ENCODE results near the gene CSRNP3. TPM values are rescaled to one million over a fixed set of nuclear protein-coding genes. Genes with fewer than 3 reads are reported as not detected.

CSRNP3 gene
- polyA plus RNA-seq, 1 donor (not counting 4 experiments of a cell fraction or from before 2014, with no cell fraction given) = 0.87 TPM

- Histone ChIP-seq H3K9me3 (ENCODE audit: control insufficient read depth, low read depth, low read length) (no peaks in the 10 kb centered on the region), H3K36me3 (ENCODE audit: control insufficient read depth in 2 of 2, extremely low read depth in 1 of 2, insufficient read depth in 2 of 2, low read length in 2 of 2) (no peaks in the 10 kb centered on the region), H3K4me1 (ENCODE audit: control insufficient read depth, extremely low read depth, insufficient read depth, low read length) (no peaks in the 10 kb centered on the region), H3K4me2 (ENCODE audit: control insufficient read depth, extremely low read depth, insufficient read depth, low read depth, low read length) (no peak overlapping the region), H3K27ac (ENCODE audit: control insufficient read depth, insufficient read depth, low read length) (no peak overlapping the region), H4K20me1 (ENCODE audit: control insufficient read depth, extremely low read depth, insufficient read depth, low read length) (no peaks in the 10 kb centered on the region), H2AFZ (ENCODE audit: control insufficient read depth, low read length) (no peak overlapping the region), H3K9ac (ENCODE audit: control insufficient read depth, extremely low read depth, insufficient read depth, low read length) (no peak overlapping the region), H3K4me3 (ENCODE audit: control insufficient read depth in 2 of 3, extremely low read depth in 1 of 3, insufficient read depth in 2 of 3, low read depth in 1 of 3, low read length in 3 of 3) (no peak overlapping the region), H3K79me2 (ENCODE audit: control insufficient read depth, insufficient read depth, low read length) (no peaks in the 10 kb centered on the region), H3K27me3 (ENCODE audit: control insufficient read depth, extremely low read depth, insufficient read depth, low read length) (no peaks in the 10 kb centered on the region), H3K9me1 (ENCODE audit: control insufficient read depth, extremely low read depth, insufficient read depth, low read length) (no peaks in the 10 kb centered on the region)
- FAIRE-seq = no peak
- DNase-seq (ENCODE audit: low read depth, low spot score) = no peak
- dilution Hi-C loops (cut with MboI; ENCODE audit: extremely low pct_ligation_motif_present, low sequenced_read_pairs) = no loop called here
- TF ChIP-seq CTCF (optimal IDR thresholded peaks at IDR 0.05 in 1 of 3, IDR thresholded peaks at IDR 0.05 in 1 of 3, conservative IDR thresholded peaks at IDR 0.05 in 1 of 3; ENCODE audit: extremely low read depth in 1 of 3, insufficient read depth in 2 of 3, low read length in 3 of 3) = no peak
Measured at GRCh38 chr2:165434865-165435496, 34.5 kb upstream of the CSRNP3 start.

DNA sequence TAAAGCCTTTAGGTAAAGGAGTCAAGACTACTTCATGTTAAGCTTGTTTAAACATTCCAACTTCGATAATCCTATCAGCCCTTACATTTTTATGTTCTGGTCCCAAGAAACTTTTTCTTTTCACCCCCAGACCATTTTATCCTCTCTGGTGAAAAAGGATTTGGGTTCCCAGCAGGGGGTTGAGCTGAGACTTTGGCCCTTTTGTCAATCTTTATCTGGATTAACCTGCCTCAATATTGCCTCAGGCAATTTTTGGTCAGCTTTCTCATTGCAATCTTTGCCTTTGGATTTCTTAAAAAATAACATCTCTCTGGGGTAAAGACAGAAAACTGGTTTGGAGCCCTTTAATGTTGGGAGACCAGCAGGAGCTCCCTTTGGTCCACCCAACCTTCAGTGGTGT, 33.9 kb upstream of the CSRNP3 start:
- H3K9me1 ChIP-seq (ENCODE audit: control insufficient read depth, extremely low read depth, insufficient read depth, low read length) = no peaks in the 10 kb centered on the region
- H2AFZ ChIP-seq (ENCODE audit: control insufficient read depth, low read length) = no peak overlapping the region
- H3K4me2 ChIP-seq (ENCODE audit: control insufficient read depth, extremely low read depth, insufficient read depth, low read depth, low read length) = no peak overlapping the region
- H3K36me3 ChIP-seq (ENCODE audit: control insufficient read depth in 2 of 2, extremely low read depth in 1 of 2, insufficient read depth in 2 of 2, low read length in 2 of 2) = no peaks in the 10 kb centered on the region
- TF ChIP-seq EZH2 (IDR thresholded peaks at IDR 0.05; ENCODE audit: low read length) = no peak
- no peak for TF ChIP-seq CTCF (optimal IDR thresholded peaks at IDR 0.05 in 1 of 3, IDR thresholded peaks at IDR 0.05 in 1 of 3, conservative IDR thresholded peaks at IDR 0.05 in 1 of 3; ENCODE audit: extremely low read depth in 1 of 3, insufficient read depth in 2 of 3, low read length in 3 of 3)
- H3K27ac ChIP-seq (ENCODE audit: control insufficient read depth, insufficient read depth, low read length) = no peak overlapping the region
- dilution Hi-C loops (cut with MboI; ENCODE audit: extremely low pct_ligation_motif_present, low sequenced_read_pairs) = no loop called here
- FAIRE-seq (no peak), DNase-seq (ENCODE audit: low read depth, low spot score) (no peak)
- no peak overlapping the region for H3K4me3 ChIP-seq (ENCODE audit: control insufficient read depth in 2 of 3, extremely low read depth in 1 of 3, insufficient read depth in 2 of 3, low read depth in 1 of 3, low read length in 3 of 3)
- H3K79me2 ChIP-seq (ENCODE audit: control insufficient read depth, insufficient read depth, low read length) = no peaks in the 10 kb centered on the region
- H3K27me3 ChIP-seq (ENCODE audit: control insufficient read depth, extremely low read depth, insufficient read depth, low read length) = no peaks in the 10 kb centered on the region
- H4K20me1 ChIP-seq (ENCODE audit: control insufficient read depth, extremely low read depth, insufficient read depth, low read length) = no peaks in the 10 kb centered on the region
- no peaks in the 10 kb centered on the region for H3K9me3 ChIP-seq (ENCODE audit: control insufficient read depth, low read depth, low read length)
- no peaks in the 10 kb centered on the region for H3K4me1 ChIP-seq (ENCODE audit: control insufficient read depth, extremely low read depth, insufficient read depth, low read length)
- H3K9ac ChIP-seq (ENCODE audit: control insufficient read depth, extremely low read depth, insufficient read depth, low read length) = no peak overlapping the region
